Right kidney (tissue), 9 donors: Measurements from ENCODE around the gene CCDC34.
A peak's percentile ranks its signal among the peaks of the same experiment; 100 is the strongest.

Experiments used
- DNase-seq: peaks from one replicate; pipeline ENCODE4 v3.0.0-alpha.2; 2016
- long read RNA-seq, 8 donors: transcript quantifications; one replicate each; lab custom pipeline, GENCODE V29; 2026

The CCDC34 gene, protein sequence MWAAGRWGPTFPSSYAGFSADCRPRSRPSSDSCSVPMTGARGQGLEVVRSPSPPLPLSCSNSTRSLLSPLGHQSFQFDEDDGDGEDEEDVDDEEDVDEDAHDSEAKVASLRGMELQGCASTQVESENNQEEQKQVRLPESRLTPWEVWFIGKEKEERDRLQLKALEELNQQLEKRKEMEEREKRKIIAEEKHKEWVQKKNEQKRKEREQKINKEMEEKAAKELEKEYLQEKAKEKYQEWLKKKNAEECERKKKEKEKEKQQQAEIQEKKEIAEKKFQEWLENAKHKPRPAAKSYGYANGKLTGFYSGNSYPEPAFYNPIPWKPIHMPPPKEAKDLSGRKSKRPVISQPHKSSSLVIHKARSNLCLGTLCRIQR
- long read RNA-seq, donor 1, transcript CCDC34-201 (3 exons, 2,109 nt): major isoform, 21 of 26 reads
- long read RNA-seq, donor 1, transcript CCDC34-202 (6 exons, 2,103 nt): minor isoform, 5 of 26 reads
- long read RNA-seq, donor 1, partial matches to known transcripts: 0 of 26 reads
- long read RNA-seq, donor 1, other reads (novel, unspliced or antisense): 0 of 26 reads
- long read RNA-seq, donor 2, transcript CCDC34-201 (3 exons, 2,109 nt): major isoform, 13 of 17 reads
- long read RNA-seq, donor 2, partial matches to known transcripts: 0 of 17 reads
- long read RNA-seq, donor 2, other reads (novel, unspliced or antisense): 0 of 17 reads
- long read RNA-seq, donor 3, transcript CCDC34-201 (3 exons, 2,109 nt): major isoform, 7 of 8 reads
- long read RNA-seq, donor 3, partial matches to known transcripts: 0 of 8 reads
- long read RNA-seq, donor 3, other reads (novel, unspliced or antisense): 0 of 8 reads
- long read RNA-seq, donor 4, transcript CCDC34-201 (3 exons, 2,109 nt): major isoform, 9 of 14 reads
- long read RNA-seq, donor 4, transcript CCDC34-202 (6 exons, 2,103 nt): minor isoform, 5 of 14 reads
- long read RNA-seq, donor 4, partial matches to known transcripts: 0 of 14 reads
- long read RNA-seq, donor 4, other reads (novel, unspliced or antisense): 0 of 14 reads
- long read RNA-seq, donor 5, transcript CCDC34-201 (3 exons, 2,109 nt): major isoform, 14 of 26 reads
- long read RNA-seq, donor 5, transcript CCDC34-202 (6 exons, 2,103 nt): minor isoform, 5 of 26 reads
- long read RNA-seq, donor 5, partial matches to known transcripts: 7 of 26 reads
- long read RNA-seq, donor 5, other reads (novel, unspliced or antisense): 0 of 26 reads
- long read RNA-seq, donor 6, transcript CCDC34-201 (3 exons, 2,109 nt): major isoform, 17 of 18 reads
- long read RNA-seq, donor 6, partial matches to known transcripts: 0 of 18 reads
- long read RNA-seq, donor 6, other reads (novel, unspliced or antisense): 0 of 18 reads
- long read RNA-seq, donor 7, transcript CCDC34-201 (3 exons, 2,109 nt): major isoform, 16 of 25 reads
- long read RNA-seq, donor 7, partial matches to known transcripts: 6 of 25 reads
- long read RNA-seq, donor 7, other reads (novel, unspliced or antisense): 0 of 25 reads
- long read RNA-seq, donor 8, transcript CCDC34-201 (3 exons, 2,109 nt): major isoform, 16 of 17 reads
- long read RNA-seq, donor 8, partial matches to known transcripts: 0 of 17 reads
- long read RNA-seq, donor 8, other reads (novel, unspliced or antisense): 0 of 17 reads

DNA sequence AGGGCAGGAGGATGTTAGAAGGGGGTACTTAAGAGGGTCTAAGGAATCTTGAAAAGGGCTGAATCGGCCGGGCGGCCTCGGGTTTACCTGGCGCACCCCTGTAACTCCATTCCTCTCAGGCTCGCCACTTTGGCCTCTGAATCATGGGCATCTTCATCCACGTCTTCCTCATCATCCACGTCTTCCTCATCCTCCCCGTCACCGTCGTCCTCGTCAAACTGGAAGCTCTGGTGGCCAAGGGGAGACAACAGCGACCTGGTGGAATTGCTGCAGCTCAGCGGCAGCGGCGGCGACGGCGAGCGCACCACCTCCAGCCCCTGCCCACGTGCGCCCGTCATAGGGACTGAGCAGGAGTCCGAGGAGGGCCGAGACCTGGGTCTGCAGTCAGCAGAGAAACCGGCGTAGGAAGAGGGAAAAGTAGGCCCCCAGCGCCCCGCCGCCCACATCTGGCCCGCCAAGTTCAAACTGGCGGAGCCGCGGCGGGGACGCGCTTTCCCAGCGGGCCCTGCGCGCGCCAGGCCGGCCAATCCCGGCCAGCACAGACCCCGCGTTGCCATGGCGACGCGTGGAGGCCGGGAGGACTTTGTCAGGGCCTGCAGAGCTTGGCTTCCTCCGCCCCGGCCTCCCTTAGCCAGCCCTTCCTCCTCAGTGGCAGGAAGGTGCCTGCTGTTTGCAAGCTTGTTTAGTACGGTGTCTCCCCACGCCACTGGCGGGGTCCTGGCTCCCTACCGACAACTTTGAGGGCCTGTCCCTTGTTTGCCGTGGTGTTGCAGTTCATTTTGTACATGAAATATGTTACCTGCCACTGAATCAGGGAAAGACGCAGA, at the start of gene CCDC34:
Gene CCDC34, minus strand, starts transcription at position 467 of the 827 bp plus-strand sequence. Its CDS starts 21 bp downstream, at position 446.
- peak; percentile 91 for DNase-seq

DNA sequence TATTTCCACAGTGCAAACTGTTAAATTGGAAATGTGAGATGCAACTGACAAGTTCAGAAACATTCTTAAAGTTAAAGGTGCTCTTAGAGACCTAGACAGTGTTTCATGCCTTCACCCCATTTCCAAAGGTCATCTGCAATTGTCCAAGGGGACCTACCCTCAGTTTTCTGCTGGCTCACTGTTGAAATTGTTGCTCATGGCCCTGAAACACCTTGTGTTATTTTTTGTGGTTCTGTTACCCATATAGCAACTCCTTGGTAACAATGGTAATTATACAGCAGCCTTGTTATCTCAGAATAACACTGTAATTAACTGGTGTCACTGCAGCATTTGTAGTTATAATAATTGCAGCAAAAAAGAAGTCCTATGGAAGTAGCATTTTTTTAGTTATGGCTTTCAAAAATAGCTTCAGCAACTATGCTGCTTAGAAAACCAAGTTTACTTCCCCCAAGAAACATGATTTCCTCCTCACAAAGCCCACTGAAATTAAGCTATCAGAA, 49.2 kb upstream of the CCDC34 start:
- DNase-seq: no peak

DNA sequence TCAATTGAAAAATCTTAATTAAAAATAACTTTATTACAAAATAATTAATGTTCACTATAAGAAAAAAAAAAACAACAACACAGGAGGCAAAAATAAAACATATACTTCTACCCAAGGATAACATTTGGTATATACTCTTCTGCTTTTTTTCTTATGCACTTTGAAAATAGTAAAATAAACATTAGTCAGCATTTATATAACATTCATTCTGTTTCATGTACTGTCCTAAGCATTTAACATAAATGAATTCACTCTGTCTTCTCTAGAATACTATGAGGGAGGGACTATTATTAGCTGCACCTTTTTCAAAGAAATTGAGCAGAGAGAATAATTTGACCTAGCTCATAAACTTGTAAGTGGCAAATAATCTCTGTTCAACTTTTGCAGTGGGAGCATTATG, 48.3 kb upstream of the CCDC34 start:
- no peak for DNase-seq

DNA sequence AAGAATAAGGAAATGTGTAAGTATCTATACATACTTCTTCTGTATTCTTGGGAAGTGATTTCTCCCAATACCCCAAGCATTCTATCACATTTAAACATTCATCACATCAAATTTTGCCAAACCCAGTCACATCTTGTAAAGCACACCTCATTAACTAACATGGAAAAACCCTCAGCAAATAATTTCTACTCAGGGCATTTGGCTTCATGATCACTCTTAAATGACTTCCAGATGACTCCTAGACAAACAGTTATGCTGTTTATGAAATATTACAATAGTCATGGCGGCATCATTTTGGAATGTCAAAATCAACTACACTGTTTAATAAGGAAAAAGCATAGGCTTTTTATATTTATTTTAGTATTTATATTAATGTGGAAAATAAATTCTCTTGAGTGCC, 47.3 kb upstream of the CCDC34 start:
- DNase-seq: no peak

DNA sequence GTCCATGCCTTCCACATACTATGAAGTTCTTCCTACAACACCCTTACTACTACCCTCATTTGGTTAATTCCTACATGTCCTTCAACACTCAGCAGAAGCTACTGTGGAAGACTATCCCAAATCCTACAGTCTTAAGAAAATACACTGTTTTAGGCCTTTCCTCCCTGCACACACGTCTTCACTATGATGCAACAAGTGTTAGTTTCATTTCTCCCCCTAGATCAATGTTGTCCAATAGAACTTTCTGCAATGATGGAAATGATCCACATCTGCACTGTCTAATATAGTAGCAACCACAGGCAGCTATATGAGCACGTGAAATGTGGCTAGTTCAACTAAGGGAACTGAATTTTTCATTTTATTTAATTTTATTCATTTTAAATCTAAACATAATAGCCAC, 46.7 kb upstream of the CCDC34 start:
- no peak for DNase-seq

DNA sequence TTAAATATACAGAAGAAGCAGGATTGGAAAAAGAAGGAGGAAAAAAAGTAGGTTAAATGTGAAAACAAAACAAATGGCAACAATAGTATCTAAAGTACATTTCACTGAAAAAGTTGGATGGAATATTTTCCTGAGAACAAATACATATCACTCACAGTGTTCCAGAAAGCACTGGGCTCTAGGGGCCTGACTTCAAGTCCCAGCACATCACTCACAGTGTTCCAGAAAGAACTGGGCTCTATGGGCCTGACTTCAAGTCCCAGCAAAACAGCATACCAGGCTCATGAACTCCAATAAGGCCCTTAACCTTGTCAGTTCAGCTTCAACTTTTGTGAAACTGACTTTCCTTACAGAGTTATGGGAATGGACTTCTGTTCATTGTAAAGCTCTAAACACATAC, 46.0 kb upstream of the CCDC34 start:
- no peak for DNase-seq

DNA sequence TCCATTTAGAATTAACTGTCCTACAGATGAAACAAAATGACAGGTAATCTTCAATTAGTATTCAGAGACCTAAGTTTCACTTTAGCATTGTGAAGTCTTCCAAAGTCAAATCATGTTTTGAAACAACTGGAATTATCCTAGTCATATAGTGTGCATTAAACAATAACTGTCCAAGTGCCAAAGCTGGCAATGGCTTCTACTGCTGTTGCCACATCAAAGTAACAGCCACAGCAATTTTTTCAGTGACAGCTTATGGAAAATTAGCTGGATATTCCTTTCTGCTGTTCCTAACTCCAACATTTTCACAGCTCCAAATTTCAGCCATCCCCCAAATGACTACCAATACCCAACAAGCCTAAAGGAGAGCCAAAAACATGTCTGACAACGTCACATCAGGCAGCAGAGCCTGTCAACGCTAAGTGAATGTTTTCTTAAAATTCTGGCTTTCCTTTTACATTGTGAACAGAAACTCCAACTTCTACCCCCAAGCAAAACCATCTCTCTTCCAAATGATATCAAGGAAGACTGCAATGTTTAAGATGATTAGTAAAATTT, 45.3 kb upstream of the CCDC34 start:
- no peak for DNase-seq

DNA sequence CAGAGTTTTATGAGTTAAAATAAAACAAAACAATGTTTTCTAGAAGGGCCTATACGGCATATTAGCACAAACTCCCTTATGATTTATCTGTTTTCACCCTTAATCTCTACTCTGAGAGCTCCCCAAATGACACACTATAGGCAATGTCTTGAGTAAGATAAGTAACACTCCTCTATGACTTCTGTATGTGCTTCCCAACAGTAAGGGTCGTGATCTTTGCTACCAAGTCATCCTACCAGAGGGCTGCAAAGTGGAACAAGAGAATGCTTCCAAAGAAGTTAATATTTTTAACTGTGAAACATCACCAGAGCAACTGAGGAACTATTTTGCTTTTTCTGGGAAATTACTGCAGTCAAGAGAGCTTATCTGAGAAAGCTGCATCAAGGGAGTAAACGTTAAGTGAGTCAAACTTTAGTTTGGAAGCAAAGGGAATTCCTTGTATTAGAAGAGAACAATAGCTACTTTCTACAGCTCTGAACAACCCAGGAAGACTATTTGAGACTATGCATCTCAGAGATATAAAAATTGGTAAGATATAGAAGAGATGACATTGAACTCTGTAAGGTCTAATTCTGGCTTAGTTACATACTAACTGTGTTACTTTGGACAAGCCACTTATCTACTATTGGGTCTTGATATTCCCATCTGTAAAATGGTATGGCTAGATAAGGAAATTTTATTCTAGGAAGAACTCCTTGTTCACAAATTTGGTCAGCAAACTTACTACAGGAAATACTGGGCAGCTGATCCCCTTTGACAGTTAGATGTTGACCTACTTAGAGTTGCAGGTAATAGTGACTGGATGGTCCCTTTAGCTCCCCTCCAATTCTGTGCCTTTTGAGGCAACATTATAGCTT, 43.7 kb upstream of the CCDC34 start:
- no peak for DNase-seq

DNA sequence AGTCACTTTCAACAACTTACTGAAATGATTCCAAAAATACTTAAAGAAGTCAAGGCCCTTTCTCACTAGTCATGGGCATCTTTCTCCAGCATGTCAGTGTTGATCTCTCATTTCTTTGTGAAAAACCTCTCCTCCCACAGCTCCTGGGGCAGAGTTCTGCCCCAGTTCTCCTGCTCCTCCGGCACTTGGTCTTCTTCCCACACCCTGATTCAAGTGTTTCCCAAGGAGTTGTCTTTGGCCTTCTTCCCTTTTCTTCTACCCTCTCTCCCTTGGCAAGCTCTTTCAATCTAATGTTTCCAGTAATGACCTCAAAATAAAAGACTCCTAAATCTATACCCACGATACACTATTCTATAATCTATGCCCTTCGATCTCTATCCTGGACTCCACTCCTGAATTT, 42.1 kb upstream of the CCDC34 start:
- no peak for DNase-seq

DNA sequence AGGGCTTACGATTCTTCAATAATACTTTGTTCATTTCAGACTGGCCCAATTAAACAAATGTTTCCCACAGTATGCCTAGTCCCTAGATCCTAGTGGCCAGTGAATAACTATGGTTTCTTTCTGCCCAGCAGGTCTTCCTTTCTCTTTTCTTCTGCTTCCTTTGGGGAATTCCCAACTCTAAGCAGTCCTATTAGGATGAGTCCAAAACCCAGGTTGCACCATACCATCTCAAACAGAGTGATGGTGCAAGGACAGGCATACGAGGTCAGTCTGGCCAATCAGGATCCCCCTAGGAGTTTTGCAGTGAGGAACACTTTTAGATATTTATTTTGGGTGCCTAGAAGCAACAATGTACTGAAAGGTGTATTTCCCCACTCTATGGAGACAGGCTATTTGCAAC, 41.4 kb upstream of the CCDC34 start:
- no peak for DNase-seq

DNA sequence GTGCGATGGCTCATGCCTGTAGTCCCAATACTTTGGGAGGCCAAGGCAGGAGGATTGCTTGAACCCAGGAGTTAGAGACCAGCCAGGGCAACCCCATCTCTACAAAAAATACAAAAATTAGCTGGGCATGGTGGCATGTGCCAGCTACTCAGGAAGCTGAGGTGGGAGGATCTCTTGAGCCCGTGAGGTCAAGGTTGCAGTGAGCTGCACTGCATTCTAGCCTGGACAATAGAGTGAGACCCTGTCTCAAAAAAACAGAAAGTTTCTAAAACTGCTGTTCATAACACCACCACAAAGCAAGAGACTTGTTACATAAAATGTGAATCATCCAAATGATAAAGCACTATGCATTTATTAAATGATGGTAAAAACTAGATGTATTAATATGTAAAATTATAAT, 40.2 kb upstream of the CCDC34 start:
- DNase-seq: no peak

DNA sequence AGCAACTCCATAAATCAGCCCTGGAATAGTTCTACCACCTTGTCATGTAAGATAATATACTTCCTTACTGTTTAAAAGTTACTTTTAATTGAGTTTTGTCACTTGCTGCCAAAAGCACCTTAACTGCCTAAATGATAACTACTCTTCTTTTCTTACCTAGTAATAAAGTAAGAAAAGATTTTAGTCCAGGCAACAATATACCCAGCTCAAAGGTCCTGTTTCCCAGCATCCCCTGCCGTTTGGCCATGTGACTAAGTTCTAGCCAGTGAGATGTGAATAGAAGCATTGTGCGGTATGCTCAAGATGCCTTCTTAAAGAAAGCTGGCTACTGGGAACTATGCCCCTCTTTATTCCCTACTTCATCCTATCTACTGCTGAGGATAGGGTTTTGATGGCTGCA, 39.4 kb upstream of the CCDC34 start:
- no peak for DNase-seq

DNA sequence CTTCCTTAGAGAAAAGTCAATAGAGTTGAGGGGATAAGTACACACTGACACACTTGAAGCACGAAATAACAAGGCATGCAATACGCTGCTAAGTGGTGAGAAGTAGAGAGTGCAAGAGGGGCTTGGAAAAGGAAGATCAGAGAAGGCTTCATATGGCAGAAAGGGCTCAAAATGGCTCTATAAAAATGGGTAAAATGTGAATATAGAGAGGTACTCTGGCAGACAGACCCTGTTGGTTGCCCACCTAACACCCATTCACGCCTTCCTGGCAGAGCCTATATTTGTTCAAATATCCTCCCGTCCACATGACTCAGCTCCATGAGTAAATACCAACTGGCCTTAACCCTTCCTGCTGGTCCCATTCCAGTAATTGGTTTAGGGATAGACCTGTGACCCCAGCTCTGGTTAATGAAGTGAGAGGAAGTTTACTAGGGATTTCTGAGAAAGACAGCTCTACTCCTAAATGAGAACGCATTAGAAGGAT, 38.9 kb upstream of the CCDC34 start:
- no peak for DNase-seq

DNA sequence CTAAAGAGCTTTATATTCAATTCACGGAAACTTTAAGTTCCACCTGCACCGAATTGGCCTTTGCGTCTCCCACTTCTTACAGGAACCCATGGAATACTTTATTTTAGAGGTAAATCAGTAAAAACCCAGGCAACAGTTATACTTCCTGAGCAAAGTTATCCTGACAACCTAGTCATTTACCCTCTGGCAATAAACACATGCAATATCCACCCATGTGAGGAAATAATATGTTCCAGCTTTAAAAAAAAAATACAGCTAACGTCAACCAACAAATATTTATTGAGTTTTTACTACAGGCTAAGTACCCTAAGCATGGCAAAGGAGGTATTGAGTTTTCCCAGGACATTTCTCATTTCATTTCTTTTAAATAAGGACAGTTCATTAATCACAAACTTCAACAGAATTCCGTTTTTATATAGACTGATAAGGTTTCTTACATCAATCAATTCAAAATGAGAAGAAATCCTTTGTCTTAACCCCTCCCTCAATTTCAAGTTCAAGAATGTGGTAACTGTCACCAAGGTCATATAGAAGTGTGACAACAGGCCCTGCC, 38.3 kb upstream of the CCDC34 start:
- no peak for DNase-seq

DNA sequence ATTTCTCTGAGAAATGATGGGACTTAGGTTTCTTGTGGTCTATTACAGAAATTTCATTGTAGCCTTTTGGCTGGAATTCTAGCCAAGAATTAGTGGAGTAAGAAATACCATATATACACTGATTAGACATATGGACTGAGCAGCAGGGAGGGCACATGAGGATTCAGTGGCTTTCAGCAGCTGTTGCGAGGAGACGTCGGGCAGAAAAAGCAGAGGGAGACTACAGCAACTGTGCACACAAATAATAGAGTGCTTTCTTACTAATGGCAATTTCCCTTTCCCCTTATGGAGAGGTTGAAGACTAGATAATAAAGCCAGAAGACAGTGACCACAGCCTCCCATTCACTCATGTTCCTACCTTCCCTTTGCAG, 35.4 kb upstream of the CCDC34 start:
- no peak for DNase-seq

DNA sequence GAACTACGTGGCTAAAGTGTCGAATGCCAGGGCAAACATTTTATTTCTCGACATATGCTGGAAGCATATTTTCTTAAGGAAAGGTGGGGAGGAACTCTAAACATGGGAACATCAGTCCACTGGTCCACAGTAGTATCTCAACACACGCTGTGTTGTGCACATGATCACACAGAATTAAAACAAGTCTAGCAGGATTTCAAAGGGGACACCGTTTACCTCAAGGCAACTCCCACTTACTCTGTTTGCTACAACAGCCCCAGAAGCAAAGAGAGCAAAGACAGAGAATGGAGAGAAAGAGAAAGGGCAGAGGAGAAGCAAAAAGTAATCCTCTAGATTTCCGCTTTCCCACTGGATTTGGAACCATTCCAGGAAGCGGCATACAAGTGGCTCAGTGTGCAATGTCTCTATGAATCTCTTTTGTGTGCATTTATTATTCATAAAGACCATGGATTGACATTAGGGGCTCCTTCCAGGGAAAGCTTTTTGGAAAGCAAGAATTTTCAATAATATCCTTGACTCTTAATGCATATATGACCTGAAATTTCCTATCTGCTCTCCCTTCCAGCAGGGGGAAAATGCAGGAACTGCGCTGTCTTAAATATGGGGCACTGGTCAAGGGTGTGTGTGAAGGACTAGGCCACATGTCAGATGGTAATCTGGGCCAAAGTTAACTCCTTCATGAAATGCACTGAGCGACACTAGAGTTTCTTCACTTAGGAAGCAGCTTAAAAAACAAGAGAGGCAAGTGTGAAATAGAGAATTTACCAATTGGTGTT, 34.8 kb upstream of the CCDC34 start:
- DNase-seq: no peak

DNA sequence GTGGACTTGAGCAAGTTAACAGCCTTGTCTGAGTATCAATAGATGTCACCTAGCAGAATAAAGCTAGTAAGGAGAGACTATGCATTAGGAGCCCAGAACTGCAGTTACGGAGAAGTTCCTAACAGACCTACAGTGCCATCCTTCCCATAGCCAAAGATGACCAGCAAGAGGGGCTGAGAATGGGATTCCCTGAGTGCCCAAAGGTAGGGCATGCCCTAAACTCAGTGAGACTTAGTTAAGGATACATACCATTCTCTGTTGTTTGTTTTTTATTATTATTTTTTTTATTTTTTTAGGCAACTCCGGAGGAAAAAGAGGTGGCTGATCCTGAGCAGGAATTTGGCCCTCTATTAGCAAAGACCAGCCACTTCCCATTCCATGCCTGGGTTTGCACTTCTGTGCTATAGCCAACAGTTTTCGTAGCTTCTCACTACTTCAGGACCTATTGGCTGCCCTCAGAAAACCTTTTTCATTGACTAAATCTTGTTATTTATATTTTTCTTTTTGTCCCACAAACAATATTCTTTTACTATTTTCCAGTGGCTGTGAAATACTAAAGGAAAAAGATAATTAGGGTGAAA, 33.3 kb upstream of the CCDC34 start:
- no peak for DNase-seq
